GM21526 (cell line): Measurements from ENCODE around the gene EFNB2.

ENCODE experiments used
- ATAC-seq: cut with Tn5 transposase; IDR thresholded peaks from one replicate; pipeline ENCODE4 v1.9.1; 2021; ENCODE audit warnings: moderate library complexity; ENCODE audit not compliant: unreplicated experiment, low FRiP score

The EFNB2 gene

DNA sequence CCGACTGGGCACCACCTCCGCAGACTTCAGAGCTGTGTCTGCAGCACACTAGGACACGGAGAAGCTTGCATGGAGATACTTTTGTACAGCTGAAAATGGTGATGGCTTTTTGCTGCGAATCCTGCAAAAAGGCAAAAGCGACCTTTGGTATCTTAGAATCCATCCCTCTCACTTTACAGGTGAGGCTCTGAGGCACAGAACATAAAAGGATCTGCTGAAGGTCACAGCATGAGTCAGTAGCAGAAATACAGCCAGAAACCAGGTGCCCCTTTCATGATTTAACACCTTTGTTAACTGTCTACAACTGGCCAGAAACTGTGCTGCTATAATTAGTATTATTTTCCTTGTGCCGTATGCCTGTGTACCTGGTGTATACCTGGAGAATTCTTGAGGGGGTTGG, 48.3 kb downstream of the EFNB2 start:
- no peak for ATAC-seq

DNA sequence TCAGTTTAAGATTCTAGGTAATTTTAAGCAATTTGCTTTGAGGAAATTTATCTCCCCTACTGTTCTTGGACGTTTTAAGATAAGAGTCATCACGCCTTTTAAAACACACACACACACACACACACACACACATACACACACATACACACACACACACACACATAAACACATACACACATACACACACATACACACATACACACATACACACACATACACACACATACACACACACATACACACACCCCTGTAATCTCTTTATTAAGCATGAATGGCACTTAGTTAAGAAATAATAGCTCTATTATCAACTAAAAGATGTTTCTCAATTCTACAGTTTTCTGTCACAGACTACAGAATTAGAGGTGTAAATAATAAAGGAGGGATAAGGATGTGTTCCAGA, 49.2 kb downstream of the EFNB2 start:
- ATAC-seq, result no peak

DNA sequence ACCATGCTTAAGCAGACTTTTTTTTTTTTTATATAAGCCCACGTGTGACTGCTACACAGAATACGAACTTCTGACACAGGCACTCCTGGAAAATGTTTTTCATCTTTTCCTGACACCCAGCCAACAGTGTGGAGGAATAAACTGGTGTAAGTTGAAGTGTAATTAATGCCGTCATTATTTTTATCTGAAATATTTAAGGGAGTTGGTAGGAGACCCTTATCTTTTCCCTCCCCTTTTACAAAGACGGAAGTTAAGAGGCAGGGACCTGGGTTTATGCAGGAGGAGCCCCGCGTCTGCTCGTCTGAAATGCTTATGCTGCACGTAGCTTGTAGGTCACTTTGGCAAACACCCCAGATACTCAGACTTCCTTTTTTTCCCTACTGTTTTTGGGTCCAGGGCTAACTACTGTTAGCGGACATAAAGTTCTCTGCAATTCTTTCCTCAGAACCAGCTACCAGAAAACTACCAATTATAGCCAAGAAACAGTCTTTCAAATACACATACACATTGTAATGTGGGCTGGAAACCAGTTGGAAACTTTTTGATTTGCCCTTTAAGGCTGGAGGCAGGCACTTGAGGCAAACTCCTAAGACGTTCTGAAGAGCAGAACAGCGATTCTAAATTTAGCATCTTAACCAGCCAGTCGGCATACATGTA, 50.8 kb downstream of the EFNB2 start:
- no peak for ATAC-seq

DNA sequence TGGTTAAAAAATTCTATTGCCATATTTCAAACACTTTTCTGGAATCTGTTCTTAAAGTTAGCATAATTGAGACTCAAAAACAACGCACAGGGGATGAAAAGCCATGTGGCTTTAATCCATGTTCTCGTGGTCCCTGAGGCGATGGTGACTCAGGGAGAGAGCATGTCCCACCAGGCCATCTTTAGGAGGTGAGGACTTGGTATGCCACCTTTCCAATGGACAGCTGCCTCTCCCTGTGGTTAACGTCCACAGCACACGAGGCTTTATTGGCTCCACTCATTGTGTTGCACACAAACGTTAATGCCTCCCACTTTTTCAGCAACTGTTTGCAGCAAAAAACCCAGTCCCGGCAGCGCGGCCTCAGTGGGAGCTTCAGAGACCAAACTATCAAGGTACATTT, 51.4 kb downstream of the EFNB2 start:
- no peak for ATAC-seq

DNA sequence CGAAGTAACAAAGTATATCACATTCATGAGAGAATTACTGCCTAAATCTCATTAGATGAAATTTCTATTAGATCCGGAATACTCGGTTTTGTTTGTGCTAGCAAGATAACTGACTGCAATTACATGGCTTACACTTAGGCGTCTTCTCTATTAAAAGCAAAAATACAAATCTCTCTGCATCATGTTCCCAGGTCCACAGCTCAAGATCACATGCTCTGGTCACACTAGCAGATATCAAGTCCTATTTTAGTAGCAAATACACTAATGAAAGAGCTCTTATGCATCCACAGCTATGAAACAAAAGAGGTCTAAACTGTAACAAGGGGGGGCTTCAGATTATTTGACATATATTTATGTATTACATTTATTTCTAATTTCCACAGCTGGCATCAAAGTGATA, 53.5 kb downstream of the EFNB2 start:
- ATAC-seq, result no peak

DNA sequence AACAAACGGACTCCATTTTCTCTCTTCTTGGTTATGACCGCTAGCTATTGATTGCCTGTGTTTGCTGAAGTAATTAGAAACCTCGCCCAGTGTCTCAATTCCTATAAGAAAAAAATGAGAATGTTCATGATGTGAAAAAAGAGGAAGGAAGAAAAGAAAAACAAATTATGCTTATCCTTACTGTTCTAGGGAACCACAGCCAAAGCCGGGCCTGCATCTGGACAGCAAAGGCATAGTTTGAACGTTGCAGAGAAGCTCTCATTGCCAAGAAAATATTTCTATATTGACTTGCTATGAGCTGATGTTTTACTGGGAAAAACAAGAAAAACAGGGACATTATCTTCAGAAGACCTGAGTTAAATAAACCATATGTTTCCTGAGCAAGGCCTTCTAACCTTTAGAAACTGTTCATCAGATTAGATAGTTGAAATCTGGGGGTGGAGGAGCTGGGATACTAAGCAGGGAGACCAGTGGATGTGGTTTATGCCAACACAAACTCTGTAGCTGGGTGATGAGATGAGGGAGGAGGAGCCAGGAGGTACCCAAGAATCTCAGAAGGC, 55.0 kb downstream of the EFNB2 start:
- no peak for ATAC-seq

DNA sequence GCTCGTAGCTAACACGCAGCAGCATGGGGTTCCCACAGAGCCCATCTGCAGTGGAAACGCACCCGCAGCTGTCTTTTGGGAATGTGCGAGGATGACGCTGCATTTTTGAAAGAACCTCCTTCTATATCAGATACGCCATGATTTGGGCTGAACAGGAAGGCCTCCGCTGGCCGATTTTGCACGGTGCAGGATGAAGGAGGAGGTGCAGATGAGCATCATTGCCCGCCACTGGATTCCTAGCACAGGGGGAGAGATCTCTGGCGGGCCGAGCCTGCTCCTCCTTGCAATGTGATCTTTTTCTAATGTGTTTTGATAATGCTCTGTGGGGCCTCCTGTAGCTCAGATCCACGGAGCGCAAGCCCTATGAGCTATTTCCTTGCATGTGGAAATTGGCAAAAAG, 55.5 kb downstream of the EFNB2 start:
- ATAC-seq, result no peak

DNA sequence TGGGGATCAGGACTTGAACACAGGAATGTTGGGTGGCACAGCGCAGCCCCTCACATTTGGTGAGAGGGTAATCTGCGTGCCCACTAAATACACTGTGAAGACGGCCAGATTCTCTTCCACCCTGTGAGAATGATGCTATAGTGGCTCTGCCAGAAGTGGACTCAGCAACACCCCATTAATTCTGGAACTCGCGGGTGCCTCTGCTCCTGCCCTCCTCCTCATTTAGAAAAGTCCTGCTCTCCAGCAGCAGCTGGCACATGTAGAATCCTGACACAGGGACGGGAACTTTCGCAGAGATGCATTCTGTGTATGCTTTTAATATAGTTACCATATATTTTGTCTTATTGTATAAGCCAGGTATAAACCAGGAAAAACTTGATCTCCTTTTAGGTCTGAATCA, 57.3 kb downstream of the EFNB2 start:
- no peak for ATAC-seq

DNA sequence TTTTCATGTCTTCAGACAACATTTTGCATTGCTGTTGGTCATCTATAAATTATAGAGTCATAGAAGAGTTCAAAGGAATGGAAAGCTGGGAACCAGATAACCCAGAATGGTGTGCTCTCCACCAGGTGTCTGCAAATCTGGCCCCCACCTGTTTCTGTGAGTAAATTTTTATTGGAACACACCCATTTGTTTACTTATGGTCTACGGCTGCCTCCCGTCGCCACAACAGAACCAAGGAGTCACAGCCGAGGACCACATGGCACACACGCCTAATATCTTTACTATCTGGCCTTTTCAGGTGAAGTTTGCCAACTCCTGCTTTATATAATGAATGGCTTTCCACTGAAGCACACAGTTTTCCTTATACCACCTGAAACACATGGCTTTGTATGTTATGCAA, 58.2 kb downstream of the EFNB2 start:
- no peak for ATAC-seq

DNA sequence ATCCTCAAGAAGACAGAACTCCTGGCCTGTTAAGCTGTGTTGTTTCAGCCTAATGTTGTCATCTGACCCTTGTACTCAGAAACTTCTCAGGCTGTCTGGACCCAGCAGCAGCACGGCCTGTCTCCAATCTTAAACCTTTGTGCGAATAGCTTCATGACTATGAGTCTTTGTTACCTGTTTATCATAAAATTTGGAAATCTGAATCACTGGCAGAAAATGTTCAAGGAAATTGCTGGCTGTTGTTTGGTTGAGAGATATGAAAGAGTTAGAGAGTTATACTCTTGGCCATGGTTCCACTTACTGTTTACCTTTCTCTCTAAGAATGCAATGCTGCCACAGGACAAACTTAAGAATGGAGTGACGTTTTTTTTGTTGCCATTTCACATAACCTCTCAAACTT, 59.6 kb downstream of the EFNB2 start:
- ATAC-seq, result no peak

DNA sequence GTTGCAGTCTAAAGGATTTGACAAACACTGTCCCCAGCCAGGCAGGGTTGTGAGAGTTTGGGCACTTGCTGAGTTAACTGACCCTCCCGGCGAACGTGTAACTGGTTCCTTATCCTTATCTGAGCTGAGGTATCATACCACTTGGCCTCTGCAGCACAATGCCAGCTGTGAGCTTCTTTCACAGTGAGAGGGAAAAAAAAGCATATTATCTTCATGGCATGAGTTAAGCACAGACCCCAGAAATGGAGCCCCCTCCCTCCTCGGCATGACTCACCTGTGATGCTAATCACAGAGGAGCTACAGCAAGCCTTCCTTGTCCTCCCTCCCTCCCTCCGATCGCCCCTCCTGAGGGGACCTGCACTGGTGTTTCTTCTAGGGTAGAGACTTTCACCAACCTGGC, 60.5 kb downstream of the EFNB2 start:
- no peak for ATAC-seq

DNA sequence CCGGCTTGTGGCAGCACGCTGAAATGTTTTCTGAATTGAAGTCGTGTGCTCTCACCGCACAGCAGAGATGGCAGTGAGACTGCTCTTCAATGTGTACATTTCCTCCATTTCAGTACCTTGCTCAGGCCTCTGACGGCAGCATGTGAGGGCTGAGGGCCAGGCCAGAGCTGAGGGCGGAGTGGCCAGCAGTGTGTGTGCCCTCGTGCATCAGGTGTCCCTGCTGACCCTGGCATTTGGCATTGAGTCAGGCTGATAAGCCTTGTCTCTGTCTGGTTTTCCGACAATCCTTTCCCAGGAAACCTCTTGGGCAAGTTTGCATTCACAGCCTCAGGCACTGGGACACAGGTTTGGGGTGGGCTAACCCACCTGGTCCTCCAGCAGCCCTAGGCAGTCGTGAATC, 62.3 kb downstream of the EFNB2 start:
- no peak for ATAC-seq

DNA sequence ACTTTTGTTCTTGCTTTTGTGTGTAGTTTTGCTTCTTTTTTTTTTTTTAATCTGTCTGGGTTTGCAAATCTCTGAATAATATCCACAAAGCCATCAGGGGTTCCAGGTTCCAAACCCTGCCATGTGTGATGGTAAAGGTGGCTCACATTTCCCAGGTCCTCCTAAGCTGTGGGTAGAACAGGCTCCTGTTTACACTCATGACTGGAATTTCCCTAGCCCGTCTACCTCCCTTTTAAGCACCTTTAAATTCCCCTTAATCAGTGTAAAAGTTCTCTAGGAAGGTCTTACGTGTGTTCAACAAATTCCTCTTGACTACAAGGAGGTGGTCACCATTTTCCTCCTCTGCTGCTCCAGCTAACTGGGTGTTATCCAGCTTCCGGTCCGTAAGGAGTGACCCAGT, 62.8 kb downstream of the EFNB2 start:
- ATAC-seq, result no peak

DNA sequence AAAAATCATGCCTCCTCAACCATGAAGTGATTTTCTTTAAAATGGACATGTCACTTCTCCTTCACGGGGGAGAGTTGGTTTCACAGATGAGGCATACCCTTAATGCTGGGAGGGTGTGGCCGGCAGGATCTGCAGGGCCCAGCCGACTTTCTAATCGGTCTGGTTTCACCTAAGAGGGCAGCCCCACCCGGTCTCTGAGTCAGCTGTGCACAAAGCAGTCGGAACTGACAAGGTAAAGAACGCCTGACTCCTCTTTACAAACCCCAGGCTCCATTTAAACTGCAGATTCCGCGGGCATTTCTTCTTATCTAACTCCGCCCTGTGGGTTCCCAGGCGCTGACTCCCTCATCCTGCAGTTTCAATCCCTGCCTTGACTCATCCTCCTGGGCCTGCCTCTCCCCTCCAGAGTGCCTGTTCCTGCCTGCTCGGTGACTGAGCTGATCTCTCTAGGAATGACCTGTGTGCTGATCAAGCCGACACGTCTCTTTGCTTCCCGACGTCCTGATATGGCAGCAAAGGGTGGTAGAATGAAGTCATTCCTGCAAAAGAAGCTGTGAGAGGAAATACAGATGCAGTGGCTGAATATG, 63.4 kb downstream of the EFNB2 start:
- peak; percentile 59 for ATAC-seq

DNA sequence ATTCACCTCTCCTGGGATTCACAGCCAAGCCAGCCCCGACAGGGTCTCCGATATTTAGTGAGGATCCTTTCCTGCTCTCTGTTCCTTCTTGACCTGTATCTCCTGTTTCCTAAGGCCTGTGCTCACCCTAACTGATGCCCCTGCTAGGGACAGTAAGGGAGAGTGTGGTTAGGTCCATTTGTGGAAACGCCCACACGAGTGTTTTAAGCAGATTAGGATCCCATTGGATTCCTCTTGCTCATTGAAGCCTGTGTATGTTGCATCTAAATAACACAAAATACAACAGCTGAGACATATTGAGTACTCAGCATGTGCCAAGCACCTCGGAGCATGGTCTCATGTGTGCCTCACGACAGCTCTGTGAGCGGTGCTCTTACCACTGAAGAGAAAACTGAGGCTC, 64.9 kb downstream of the EFNB2 start:
- no peak for ATAC-seq

DNA sequence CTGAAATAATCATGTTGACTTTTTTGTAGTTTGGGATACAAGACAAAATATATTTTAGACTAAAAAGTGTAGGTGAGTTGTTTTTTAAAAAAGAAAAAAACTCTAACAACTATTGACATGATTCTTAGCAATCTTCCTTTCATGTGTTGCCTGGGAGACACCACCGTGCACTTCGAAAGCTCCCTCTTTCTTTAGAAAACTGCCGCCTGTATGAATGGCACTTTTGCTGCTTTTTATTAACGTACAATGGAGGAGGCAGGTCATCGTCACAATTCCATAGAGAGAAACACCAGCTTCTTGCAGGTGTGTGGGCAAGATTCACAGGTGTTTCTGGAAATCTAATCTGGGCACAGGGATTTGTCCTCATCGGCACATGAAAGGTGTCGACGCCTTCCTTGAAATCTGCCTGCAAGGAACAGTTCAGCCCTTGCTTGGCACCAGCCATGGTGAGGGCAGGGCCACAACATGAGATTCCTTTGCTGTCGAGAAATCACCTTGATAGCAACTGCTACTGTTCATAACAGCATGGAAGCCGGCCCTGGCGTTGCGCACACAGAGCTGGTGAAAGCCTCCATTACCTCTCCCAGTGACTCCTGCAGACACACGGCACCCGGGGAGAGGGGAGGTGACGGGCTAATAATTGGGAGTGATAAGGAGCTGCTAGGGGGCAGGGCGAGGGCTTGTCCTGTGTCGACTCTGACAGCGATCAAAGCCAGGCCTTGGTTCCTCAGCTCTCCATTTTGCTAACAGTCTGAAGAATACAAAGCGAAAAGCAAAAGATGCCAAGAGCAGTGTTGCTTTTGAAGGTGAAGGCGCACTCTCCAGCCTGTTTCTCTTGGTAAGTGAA, 66.5 kb downstream of the EFNB2 start:
- no peak for ATAC-seq

DNA sequence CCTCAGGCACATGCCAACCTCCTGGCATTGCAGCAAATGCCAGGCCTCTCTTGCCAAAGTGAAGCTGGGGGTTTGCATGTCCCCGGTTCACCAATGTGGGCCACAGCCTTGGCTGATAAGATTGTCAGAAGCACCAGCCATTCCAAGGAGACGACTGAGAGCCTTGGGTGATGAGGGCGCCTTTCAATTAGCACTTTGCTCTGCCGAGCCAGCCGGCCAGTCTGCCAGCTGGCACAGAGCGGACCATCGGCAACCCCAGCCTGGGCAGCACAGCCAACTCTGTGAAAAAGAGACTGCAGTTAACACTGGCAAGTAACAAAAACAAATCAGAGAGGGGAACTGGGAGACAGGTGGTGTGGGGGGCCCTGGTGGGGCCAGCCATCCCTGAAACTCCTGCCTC, 67.3 kb downstream of the EFNB2 start:
- no peak for ATAC-seq

DNA sequence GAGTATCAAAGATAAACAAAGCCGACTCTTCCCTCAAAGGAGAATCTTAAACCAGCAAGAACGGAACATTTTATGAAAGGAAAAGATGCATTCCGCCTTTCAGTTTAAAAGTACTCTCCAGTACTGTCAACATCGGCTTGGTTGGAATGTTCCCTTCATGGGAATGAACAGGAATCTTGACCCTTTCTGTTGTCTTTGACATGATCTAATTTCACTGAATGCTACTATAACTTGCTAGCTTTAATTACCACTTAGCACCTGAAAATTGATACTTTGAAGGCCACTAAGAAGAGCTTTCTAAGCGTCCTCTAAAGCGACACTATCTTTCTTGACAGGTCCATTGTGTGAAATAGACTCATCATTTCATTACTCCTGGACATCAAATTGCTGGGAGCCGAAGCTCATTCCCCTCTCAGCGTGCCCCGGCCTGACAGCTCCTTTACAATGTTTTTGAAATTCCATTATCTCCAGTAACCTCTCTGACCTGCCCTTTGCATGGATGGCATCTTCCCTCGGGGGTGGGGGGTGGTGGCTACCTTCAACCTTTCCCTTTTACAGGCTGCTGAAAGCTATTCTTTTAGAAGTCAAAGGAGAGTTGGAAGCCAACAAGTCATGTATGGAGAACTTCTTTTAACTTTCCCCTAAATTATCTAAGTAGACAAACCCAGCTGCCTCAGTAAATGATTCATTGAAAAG, 67.9 kb downstream of the EFNB2 start:
- no peak for ATAC-seq

DNA sequence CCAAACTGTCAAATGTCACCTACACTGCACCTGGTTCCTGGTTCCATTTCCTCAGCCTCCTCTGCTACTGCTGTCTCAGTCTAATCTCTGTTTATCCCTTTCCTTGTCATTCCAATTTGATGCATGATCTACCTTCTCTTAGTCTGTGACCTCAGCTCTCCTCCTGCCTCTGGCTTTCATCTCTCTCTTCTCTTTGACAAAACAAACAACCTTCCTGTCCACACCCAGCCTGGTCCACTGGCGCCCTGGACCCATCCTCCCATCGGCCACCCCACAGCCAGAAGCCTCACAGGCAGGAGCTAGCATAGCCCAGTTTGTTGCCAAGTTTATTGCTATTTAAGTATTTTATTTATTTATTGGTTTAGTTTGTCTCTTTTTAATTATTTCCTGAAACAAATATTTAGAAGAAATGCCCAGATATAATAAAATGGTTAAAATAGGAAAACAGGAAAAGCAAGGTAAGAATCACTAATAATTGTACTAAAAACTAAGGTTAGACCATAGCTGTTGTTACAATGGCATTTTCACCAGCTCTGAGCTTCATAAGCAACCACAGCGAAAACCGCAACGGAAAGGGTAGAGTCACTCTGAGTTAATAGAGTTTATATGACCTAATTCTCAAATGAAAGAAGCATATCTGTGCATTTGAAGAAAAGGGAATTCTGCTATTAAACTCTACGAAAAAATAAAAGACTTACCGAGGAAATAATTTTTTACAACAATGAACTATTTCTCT, 68.6 kb downstream of the EFNB2 start:
- ATAC-seq, result no peak

DNA sequence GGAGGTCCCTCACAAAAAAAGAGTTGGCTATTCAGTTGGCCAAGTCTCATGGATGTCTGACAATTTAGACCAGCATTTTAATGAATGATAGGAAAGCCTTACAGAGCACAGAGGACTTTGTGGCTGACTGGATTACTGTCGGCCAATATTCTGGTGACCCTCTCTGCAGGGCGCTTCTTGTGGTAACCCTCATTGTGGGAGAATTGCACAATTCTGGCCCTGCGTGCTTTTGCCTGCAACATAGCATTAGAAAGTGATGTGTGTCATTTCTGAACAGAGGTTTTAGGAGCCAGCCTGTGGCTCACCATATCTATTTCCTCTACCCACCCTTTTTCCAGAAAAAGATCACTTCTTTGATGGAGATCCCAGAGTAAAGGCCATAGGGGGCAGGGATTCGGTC, 71.4 kb downstream of the EFNB2 start:
- no peak for ATAC-seq
